Activated naive CD4-positive, alpha-beta T cell (primary cell): Measurements from ENCODE around the gene CCL17.
"Not testable (repeated sequence)": the region's sequence is repeated elsewhere in the genome, so short reads cannot be mapped to it uniquely, and the experiment has no call there.

ENCODE experiments used
- DNase-seq, 4 experiments: peaks; one replicate each; lab custom pipeline; 2025; lab: John Stamatoyannopoulos, UW

CCL17 gene

DNA sequence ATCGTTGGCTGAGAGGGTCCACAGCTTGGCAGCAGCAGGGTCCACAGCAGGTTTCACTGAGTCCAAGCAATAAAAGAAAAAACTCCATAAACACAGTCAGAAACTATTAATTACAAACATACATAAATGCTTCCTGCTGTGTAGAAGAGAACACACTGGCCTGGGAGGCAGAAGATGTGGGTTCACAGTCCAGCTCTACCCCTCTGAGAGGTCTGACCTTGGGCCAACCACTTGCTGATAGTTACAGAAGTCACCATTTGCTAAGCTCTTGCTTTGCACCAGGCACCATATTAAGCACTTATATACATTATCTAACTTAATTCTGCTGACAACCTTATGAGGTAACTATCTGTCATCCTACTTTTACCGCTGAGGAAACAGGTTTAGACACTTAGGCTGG is 27.9 kb downstream of the CCL17 start:
- DNase-seq, result no peak

DNA sequence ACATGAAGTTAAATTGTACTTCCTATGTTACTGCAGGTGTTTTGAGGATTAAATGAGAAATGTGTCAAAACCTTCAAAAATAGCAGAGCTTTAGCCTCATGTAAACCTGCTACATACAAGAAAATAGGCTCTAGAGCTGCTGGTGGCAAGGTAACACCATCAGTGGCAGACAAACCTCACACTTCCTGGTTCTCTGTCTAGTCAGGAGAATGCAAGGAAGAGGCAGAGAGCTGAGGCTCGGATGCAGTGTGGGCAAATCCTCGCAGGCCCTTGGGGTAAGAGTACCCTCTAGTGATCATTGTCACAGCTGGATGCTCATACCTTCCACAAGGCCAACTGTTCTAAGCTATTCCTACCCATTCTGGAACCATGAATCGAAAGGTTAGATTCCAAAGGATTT is 28.4 kb downstream of the CCL17 start:
- DNase-seq, result no peak

DNA sequence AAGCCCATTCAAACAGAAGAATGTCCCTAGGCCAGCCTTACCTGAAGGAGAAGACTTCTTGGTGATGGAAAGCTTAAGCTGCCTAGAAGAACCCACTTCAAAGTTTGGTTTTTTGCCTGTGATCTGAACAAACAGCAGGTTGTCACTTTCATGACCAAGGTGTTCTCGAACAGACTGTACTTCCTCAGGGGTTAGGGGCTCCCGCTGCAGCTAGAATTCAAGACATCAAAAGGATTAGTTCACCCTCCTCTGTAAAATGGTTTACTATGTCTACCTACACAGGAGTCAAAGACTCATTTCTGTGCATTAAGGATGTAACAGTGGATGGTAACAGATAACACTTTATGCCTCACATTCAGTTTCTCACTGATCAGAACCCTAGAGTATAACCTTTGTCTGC is 29.4 kb downstream of the CCL17 start:
- DNase-seq, result no peak

DNA sequence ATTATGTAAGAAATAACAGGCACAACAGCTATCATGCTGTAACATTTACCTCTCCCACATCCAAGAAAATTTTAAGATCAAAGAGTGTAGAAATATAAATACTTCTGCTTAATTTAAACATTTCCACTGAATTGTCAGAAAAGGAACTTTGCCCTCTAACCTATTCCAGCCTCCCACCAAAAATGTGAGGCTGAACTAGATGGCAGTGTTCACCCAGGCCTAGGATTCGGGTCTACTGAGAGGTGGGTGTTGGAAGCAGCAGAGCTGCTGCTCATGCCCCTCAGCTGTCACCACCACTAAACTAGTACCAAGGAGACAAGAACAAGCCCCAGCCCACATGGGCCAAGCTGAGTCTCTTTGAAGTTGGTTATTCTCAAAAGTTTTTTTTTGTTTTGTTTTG is 31.3 kb downstream of the CCL17 start:
- no peak for DNase-seq

DNA sequence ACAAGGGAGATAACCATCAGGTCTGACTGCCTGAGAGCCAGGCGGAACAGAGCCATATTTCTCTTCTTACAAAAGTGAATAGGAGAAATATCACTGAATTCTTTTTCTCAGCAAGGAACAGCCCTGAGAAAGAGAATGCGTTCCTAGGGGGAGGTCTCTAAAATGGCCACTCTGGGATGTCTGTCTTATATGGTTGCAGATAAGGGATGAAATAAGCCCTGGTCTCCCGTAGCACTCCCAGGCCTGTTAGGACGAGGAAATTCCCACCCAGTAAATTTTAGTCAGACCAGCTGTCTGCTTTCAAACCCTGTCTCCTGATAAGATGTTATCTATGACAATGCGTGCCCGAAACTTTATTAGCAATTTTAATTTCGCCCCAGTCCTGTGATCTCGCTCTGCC is 35.4 kb downstream of the CCL17 start:
- not testable (repeated sequence) for DNase-seq

DNA sequence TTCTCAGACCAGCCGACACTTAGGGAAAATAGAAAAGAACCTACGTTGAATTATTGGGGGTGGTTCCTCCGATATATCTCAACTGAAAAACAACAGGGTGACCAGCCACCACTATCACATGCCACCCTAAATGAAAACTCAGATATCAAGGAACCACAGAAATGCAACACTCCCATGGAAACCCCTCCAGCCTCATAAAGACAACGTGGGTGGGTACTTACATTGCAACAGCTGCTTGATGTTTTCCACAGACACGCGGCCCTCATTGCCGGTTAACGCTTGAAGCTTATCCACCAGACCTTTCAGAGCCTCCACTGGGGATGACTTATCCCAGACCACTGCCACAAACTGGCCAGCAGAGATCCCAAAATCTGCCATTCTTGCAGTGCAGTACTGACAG is 36.0 kb downstream of the CCL17 start:
- not testable (repeated sequence) for DNase-seq

DNA sequence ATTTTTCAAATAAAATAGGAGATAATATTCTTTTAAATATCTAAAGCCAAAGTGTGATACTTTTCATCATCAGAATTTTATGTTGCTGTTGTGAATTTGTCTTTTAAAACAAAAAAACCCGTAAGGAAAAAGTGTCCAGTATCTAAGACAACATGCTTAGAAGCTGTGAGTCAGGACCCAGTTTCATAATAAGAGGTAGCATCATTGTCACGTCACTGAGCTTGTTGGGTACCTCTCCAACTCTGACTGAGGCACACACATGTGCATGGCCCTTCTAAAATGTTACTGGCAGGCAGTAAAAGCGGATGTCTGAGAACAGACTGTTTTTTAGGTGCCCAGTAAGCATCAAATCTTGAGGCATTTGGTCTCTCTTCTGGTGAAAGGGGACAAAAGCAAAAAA is 40.1 kb downstream of the CCL17 start:
- DNase-seq, result no peak

DNA sequence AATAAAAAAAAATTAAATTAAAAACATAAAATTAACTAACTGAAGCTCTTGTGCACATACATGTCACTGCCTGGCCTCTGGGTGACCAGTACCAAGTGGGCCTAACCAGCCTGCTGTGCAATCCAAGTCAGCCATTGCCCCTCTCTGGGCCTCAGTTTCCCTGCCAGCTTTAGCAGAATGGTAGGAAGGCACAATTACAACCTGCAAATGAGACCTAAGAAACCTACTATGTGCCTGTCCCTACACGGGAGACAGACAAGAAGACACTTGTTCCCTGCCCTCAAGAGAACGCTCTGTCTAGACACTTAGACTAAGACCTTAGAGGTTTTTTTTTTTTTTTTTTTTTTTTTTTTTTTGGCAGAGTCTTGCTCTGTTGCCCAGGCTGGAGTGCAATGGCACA is 40.9 kb downstream of the CCL17 start:
- DNase-seq, result no peak

DNA sequence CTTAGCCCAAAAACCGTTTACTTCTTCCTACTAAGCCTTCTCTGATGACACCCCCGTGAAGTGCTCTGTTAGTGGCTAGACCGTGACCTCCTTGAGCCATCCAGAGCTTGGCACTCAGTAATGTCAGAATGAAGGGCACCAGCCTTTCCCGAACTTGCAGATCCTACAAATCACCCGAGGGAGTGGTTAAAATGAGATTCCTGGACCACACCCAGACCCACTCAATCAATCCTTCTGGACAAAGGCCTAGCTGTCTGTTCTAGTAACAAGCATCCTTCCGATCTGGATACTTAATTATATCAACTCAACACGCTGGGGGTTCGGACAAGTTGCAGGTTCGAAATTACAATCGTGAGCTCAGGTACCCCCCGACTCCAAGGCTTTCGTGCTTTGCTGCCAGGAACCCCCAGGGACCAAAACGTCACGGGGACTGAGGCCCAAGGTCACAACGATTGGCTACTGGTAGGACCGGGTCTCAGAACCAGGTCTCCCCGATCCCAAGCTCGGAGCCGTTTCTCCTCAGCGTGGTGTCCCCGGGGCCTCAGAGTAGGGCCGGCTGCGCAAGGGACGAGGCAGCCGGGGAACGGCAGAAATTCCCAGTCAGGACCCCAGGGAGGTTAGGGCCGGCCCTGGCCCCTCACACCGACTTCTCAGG is 42.1 kb downstream of the CCL17 start:
- peak in 1 of 4 experiments; percentile 18 for DNase-seq

DNA sequence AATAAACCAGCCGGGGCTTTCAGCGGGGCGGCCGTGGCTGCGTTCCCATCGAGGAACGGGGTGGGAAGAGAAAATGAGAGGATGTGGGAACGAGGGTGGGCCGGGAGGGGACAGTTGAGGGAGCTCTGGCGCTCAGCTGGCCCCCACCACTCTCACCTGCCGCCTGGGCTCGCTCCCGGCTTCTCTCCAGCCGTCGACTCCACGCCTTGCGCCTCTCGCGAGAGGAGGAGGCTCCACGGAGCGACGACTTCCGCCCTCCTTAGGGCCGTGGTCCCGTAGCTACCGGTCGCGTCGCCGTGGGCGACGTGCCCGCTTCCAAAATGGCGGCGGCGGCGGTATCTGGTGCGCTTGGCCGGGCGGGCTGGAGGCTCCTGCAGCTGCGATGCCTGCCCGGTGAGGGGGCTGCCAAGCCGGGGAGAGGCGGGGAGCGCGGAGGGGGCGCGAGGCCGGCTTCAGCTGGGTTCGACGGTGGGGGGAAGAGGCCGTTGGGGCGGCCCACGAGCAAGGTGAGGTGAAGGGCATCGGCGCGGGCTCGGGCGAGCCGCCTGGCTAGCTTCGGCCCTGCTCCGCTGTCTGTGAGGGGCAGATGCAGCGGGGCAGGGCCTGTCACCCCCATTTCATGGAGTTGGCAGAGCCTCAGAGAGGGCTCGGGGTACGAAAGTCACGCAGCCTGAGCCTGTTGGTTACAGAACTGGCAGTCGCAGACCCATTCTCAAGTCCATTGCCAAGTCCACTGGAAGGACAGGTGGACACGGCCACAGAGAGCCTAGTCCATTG is 42.8 kb downstream of the CCL17 start, which contains the start of the genes CIAPIN1 and COQ9:
TSS of gene CIAPIN1 (minus strand) at position 200 of the 777 bp plus-strand sequence. CDS start 6,457 bp downstream, outside the sequence.
TSS of gene COQ9 (plus strand) at position 294 of the 777 bp plus-strand sequence. CDS start at position 321, 27 bp downstream.
- DNase-seq, result peak; percentile 73 to 91 (median 82)

DNA sequence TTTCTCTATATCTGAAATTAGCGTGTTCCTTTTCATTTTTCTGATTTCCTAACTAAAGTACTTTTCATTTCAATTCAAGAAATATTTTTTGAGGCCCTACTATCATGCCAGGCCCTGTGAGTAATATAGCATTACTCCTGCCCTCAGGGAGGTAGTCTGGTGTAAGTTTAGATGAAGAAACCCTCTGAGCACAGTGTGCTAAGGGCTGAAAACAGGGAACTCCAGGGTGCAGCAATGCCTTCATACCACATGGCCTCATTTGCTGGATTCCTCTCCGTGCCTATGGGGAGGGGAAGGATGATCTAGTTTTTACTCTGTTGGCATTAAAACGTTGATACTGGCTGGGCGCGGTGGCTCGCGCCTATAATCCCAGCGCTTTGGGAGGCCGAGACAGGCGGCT is 47.5 kb downstream of the CCL17 start:
- no peak for DNase-seq

DNA sequence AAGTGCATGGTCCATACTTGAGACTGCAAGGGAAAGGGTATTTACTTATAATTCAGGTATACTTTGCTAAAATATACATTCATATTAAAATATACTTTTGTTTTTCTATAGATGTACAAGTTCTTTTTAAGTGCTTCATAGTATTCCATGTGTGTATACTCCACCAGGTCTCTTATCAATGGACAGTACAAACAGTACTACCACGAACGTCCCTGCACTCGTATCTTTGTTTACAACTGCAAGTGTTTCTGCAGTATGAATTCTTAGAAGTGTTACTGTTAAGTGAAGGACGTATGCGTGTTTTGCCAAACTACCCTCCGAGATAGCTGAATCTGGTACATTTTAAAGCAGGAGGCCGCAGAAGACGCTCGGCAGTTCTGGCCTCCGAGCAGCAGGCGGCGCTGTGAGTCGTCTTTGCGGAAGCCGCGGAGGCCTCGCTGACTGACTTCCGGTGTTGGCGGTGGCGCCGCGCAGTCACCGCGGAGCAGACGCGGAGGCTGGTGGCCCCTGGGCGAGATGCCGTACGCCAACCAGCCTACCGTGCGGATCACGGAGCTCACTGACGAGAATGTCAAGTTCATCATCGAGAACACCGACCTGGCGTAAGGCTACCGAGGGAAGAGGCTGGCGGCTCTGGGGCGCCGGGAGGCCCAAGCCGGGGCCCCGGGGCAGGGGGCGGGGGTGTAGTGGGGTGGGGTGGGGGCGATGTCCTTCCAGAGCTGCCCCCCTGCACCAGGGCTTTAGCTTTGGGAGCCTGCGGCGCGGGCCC is 57.8 kb downstream of the CCL17 start, which contains the start of gene POLR2C:
TSS of gene POLR2C (plus strand) at position 471 of the 769 bp plus-strand sequence. CDS start at position 517, 46 bp downstream.
- DNase-seq, result peak; percentile 88 to 93 (median 90)

DNA sequence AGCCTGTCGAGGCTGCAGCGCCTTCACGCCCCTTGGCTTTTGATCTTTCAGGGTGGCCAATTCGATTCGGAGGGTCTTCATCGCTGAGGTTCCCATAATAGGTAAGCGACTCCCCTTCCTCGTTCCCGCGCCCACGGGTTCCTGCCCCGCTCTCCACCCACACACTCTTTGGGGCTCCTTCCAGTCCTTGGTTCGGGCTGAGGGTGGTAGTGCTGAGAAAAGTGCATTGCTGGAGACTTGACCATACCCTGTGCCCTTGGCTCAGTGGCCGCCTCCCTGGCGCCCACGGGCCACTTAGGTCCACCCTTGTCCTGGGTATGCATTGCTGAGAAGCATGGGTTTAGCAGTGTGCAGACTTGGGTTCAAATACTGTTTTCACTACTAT is 58.4 kb downstream of the CCL17 start:
- DNase-seq, result no peak

DNA sequence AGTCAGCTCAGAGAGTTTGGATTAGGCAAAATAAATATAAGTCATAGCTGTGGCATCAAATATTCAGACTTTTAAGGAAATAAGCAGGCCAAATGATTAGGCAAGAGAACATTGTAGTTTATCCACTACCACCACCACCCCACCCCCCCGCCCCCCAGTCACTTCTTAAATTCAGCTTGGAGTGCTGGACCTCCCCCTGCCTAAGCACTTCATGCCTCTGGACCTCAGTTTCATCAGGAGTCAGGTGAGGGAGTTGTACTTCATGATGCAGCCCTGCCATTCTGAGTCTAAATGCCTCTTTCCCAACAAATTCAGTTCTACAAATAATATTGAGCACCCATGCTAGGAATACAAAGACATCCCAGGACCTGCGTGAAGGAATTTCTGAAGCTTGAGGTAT is 60.0 kb downstream of the CCL17 start:
- no peak for DNase-seq
